Activated naive CD8-positive, alpha-beta T cell treated with anti-CD3 and anti-CD28 coated beads, Interleukin-2, amount 50 U/mL, for 24 hours (primary cell): ENCODE data around the gene GRIK4.

Source experiments
- ATAC-seq: fragments of 150-1000 bp; cut with Tn5 transposase; one replicate; pipeline ENCODE4 v1.10.0; 2021
- DNase-seq: peaks from one replicate; pipeline ENCODE4 v3.0.0; 2021
- H3K27ac Mint-ChIP-seq: one replicate; pipeline ENCODE4 v1.8.0; 2021; ENCODE audit warnings: mild to moderate bottlenecking, mixed read lengths
- H3K27me3 Mint-ChIP-seq: one replicate; pipeline ENCODE4 v1.8.0; 2021; ENCODE audit warnings: mixed read lengths
- H3K36me3 Mint-ChIP-seq: one replicate; pipeline ENCODE4 v1.8.0; 2021; ENCODE audit warnings: low read depth, mixed read lengths
- H3K4me1 Mint-ChIP-seq: one replicate; pipeline ENCODE4 v1.8.0; 2021; ENCODE audit warnings: mixed read lengths
- H3K4me3 Mint-ChIP-seq: one replicate; pipeline ENCODE4 v1.8.0; 2021; ENCODE audit warnings: mild to moderate bottlenecking, moderate library complexity, mixed read lengths
- H3K9me3 Mint-ChIP-seq: one replicate; pipeline ENCODE4 v1.8.0; 2021; ENCODE audit warnings: mixed read lengths

The GRIK4 gene

DNA sequence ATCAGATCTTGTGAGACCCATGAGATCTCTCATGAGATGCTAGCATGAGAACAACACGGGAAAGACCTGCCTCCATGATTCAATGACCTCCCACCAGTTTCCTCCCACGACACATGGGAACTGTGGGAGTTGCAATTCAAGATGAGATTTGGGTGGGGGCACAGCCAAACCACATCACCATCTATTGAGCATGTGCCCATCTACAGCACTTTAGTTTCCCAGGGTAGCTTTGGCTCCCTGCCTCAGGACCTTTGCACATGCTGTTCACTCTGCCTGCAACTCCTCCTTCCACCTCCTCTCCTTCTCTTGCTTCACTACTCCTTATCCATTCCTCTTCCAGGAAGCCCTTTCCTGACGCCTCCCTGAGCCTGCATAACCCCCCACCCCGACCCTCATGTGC, 17.2 kb downstream of the GRIK4 start:
- Mint-ChIP-seq H3K9me3 (no peaks in the 10 kb centered on the region), H3K27ac (no peak overlapping the region), H3K4me3 (no peak overlapping the region), H3K27me3 (peaks cover 18% of the 10 kb centered on the region), H3K36me3 (no peaks in the 10 kb centered on the region), H3K4me1 (no peaks in the 10 kb centered on the region)
- DNase-seq (no peak), ATAC-seq (no peak)

DNA sequence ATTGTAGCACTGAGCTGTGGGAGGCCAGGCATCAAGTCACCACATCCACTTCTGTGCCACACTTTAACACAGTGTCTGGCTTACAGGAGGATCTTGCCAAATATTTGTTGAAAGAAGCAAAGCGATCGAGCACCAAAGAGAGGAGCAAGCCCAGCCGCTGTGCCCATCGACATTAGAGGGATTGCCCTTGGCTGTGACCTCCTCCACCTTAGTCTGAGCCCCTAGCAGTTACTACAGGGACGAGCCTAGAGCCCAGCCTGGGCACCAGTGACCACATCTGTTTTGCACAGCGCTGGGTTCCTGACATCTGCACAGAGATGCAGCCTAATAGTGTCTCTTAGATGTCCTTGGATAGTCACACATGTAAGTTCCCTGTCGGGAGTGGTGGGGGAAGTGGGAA, 17.7 kb downstream of the GRIK4 start:
- peaks cover 18% of the 10 kb centered on the region for H3K27me3 Mint-ChIP-seq
- H3K4me1 Mint-ChIP-seq = no peaks in the 10 kb centered on the region
- no peak overlapping the region for H3K27ac Mint-ChIP-seq
- no peaks in the 10 kb centered on the region for H3K36me3 Mint-ChIP-seq
- no peaks in the 10 kb centered on the region for H3K9me3 Mint-ChIP-seq
- ATAC-seq (no peak), DNase-seq (no peak)
- no peak overlapping the region for H3K4me3 Mint-ChIP-seq

DNA sequence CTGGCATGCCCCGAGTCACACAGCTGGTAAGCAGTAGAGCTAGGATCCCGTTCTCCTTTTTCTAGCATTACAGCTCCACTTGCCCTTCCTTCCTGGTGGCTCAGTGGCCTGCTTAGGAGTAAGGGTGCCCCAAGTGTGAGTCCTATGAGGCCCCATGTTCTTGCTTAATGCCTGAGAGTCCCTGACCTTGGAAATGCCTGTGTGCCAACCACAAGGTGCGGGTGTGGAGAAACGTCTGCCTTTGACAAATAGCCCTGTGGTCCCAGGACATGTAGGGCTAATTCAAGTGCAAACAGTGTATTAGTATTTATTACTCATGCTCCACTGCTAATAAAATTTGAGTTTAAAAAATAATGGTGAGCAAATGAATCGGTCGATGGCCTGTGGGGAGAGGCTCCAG, 18.4 kb downstream of the GRIK4 start:
- H3K4me3 Mint-ChIP-seq = no peak overlapping the region
- H3K36me3 Mint-ChIP-seq = no peaks in the 10 kb centered on the region
- H3K4me1 Mint-ChIP-seq = no peaks in the 10 kb centered on the region
- ATAC-seq = no peak
- peaks cover 14% of the 10 kb centered on the region for H3K27me3 Mint-ChIP-seq
- DNase-seq = no peak
- no peak overlapping the region for H3K27ac Mint-ChIP-seq
- H3K9me3 Mint-ChIP-seq = no peaks in the 10 kb centered on the region

DNA sequence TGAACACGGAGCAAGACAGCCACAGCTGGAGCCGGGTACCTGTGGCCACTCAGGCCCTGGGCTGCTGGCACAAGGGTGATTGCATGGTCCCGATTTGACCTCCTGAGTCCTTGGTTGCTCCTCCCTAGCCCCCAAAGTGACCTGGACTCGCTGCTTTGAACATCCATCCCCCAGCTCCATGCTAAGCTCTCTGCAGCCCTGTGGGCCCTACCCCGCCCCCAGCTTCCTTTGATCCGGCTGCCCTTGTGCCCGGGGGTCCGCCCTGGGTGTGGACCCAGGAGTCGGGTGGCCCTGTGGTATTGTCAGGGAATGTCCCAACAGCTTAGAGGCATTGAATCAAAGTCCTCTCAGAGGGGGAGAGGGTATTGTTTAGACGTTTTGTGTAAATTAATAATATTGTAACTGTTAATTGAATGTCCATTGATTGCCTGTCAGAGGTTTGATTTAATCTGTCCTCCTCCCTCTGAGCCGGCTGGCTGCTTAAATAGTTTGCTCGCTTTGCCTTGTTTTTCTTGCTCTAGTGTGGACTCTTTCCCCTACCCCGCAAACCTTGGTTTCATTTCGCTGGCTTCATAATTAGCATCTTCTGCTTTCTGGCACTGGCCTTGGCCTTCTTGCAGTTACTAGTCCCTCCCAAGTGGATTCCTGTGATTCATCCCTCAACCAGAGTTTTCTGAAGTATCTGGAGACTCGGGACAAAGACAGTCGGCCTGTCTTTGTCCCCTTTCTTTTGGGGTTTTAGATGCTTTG, 20.7 kb downstream of the GRIK4 start:
- ATAC-seq (no peak), DNase-seq (no peak)
- Mint-ChIP-seq H3K4me3 (no peak overlapping the region), H3K4me1 (no peaks in the 10 kb centered on the region), H3K36me3 (no peaks in the 10 kb centered on the region), H3K27me3 (peaks cover 13% of the 10 kb centered on the region), H3K9me3 (no peaks in the 10 kb centered on the region), H3K27ac (no peak overlapping the region)

DNA sequence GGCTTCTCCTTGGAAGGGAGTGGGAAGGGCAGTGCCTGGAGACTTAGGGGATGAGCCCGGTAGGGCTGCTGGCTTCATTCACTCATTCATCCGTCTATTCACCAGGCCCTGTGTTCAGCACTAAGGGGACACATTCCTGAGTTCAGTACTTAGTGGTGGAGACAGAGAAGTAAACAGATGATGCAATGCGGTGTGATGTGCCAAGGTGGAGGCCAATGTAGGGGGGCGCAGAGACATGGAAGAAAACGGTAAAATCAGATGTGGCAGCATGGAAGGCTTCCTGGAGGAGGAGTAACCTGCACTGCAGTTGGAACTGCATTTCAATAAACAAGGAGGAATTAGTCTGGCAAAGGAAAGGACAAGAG, 21.3 kb downstream of the GRIK4 start:
- Mint-ChIP-seq H3K9me3 (no peaks in the 10 kb centered on the region), H3K4me3 (no peak overlapping the region), H3K4me1 (no peaks in the 10 kb centered on the region), H3K27me3 (peaks cover 13% of the 10 kb centered on the region), H3K36me3 (no peaks in the 10 kb centered on the region), H3K27ac (no peak overlapping the region)
- DNase-seq = no peak
- no peak for ATAC-seq

DNA sequence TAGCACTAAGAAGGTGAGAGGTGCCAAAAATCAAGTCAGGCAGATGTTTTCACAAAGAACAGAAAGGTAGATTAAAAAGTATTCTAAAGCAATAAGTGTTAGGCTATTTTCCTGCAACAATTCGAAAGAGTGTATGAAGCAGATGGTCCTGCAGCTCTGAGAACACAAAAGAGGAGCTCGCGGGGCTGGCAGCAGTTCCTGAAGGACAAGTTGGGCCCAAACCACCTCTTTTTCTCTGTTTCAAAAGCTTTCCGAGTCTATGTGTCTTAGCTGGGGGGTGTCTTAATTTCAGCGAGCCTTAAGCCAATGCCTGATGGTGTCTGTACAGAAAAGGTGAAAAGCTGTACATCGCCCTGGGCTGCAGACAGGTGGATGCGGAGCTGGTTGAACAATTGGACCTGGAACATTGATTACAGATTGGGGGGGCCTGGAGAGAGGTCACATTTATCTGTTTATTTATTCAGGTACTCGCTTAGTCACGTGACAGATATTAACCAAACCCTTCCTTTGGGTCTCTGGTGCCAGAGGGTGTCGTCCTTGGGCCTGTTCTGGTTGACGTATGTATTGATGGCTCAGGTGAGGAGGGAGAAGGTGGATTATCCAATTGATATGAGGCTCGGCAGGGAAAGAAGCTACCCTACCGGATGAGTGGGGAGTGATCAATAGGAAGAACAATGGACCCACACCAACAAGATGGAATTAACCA, 24.7 kb downstream of the GRIK4 start:
- DNase-seq (no peak), ATAC-seq (no peak)
- H3K27ac Mint-ChIP-seq = no peak overlapping the region
- no peaks in the 10 kb centered on the region for H3K4me1 Mint-ChIP-seq
- H3K27me3 Mint-ChIP-seq = peaks cover 2% of the 10 kb centered on the region
- H3K36me3 Mint-ChIP-seq = no peaks in the 10 kb centered on the region
- no peaks in the 10 kb centered on the region for H3K9me3 Mint-ChIP-seq
- no peak overlapping the region for H3K4me3 Mint-ChIP-seq

DNA sequence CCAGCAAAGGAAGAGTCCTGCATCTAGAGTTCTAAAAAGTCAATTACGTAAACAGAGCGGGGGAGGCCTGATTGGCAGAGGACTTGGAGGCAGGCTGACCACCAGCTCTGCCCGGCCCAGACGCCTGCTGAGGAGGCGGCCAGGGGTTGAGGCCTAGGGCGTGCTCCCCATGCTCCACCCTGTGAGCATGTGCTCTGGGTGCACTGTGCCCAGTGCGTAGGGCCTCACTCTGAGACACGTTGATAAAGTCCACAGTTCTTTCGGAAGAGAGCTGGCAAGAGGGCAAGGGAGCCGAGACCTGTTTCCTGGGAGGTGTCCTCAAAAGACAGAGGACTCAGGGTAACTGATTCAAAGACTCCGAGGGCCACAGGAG, 25.2 kb downstream of the GRIK4 start:
- DNase-seq (no peak), ATAC-seq (no peak)
- Mint-ChIP-seq H3K36me3 (no peaks in the 10 kb centered on the region), H3K9me3 (no peaks in the 10 kb centered on the region), H3K27ac (no peak overlapping the region), H3K4me3 (no peak overlapping the region), H3K27me3 (peaks cover 2% of the 10 kb centered on the region), H3K4me1 (no peaks in the 10 kb centered on the region)

DNA sequence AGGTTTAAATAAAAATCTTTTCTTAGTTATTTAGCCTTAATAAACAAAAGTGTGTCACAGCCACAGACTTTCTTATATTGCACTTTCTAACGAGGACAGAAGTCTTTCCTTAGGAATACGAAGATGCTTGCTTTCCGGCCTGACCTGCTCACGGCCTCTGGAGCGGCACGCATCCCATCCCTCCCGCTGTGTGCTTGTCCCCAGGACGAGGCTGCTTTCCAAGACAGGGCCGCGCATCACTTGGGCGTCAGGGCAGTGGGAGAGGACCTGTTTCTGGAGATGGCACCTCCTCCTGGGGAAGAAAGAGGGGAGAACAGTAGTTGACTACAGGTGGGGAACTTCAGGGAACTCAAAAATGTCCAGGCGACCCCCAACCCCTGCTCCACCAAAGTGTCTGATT, 26.4 kb downstream of the GRIK4 start:
- no peaks in the 10 kb centered on the region for H3K9me3 Mint-ChIP-seq
- no peaks in the 10 kb centered on the region for H3K4me1 Mint-ChIP-seq
- no peak overlapping the region for H3K4me3 Mint-ChIP-seq
- DNase-seq (no peak), ATAC-seq (no peak)
- no peaks in the 10 kb centered on the region for H3K36me3 Mint-ChIP-seq
- no peak overlapping the region for H3K27ac Mint-ChIP-seq
- H3K27me3 Mint-ChIP-seq = peaks cover 2% of the 10 kb centered on the region

DNA sequence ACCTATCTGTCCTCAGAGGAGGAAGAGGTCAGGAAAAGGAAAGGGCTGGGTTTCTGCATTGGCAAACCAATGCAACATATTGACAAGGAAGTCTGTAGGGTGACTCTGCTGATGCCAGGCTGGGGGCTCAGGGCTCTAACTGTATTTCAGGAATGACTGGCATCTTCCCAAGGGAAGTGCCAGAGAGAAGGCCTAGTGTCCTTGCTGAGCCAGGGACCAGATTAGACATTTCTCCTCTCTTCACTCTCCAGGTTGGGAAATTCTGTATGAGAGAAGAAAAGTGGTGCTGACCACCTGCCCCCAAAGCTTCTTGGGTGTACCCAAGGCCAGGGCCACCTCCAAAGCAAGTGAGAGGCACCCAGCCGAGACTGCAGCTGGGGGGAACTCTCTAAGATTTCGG, 27.2 kb downstream of the GRIK4 start:
- no peaks in the 10 kb centered on the region for H3K36me3 Mint-ChIP-seq
- no peaks in the 10 kb centered on the region for H3K4me1 Mint-ChIP-seq
- H3K27me3 Mint-ChIP-seq = peaks cover 2% of the 10 kb centered on the region
- ATAC-seq = no peak
- DNase-seq = no peak
- no peaks in the 10 kb centered on the region for H3K9me3 Mint-ChIP-seq
- H3K27ac Mint-ChIP-seq = no peak overlapping the region
- no peak overlapping the region for H3K4me3 Mint-ChIP-seq

DNA sequence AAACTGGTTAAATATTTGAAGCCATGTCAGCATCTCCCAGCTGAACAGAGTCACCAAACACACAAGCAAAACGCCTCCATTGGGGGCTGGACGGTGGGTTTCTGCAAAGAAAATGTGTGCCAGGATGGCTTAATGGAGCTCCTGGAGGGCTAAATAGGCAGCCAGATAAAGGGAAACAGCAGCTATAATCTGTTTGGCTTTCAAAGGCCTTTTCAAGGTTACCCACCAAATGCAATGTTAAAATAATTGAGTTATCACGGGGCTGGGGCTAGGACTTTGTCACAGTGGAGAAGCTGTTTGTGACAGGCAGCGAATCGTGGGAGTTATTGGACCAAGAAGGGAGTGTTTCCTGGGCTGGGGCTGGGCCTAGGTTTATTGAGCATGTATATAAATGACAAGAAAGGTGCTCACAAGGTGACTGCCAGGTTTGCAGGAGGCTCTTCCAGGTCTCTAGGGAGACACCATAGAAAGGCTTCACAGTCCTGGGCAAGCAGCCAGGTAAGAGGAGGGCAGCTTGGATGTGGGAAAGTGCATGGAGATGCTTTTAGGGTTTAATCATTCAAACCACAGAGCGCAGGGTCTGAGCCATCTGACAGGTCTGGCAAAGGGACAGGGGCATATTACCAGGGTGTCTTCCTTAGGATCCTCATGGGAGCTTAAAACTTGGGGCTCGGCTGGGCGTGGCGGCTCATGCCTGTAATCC, 28.3 kb downstream of the GRIK4 start:
- H3K27ac Mint-ChIP-seq = no peak overlapping the region
- H3K4me3 Mint-ChIP-seq = no peak overlapping the region
- H3K4me1 Mint-ChIP-seq = no peaks in the 10 kb centered on the region
- H3K27me3 Mint-ChIP-seq = peaks cover 2% of the 10 kb centered on the region
- no peaks in the 10 kb centered on the region for H3K36me3 Mint-ChIP-seq
- no peaks in the 10 kb centered on the region for H3K9me3 Mint-ChIP-seq
- DNase-seq (no peak), ATAC-seq (no peak)

DNA sequence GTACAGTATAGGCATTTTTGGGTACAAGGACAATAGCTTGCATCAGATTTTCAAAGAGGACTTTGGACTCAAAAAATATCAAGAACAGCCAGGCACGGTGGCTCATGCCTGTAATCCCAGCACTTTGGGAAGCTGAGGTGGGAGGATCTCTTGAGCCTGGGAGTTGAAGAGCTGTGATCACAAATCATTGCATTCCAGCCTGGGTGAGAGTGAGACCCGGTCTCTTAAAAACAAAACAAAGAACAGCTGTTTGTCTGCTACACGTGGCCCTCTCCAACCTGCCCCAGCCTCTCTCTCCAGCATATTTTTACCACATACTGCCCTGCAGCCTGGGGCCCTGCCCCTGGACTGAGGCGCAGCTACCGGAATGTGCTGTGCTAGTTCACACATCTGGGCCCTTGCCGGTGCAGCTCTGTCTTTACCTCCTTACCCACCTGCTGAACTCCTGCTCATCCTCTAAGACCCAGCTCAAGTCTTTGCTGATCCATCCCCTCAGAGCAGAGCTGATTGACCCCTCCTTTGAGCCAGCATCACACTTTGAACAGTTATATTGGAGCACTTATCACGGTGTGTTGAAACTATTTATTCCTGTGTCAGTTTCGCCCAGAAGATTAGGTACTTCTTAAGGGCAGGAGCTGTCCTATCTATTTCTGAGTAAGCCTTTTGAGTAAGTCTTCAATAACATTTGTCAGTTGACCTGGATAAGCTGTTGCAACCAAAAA, 29.4 kb downstream of the GRIK4 start:
- Mint-ChIP-seq H3K27me3 (peaks cover 2% of the 10 kb centered on the region), H3K4me3 (no peak overlapping the region), H3K9me3 (no peaks in the 10 kb centered on the region), H3K27ac (no peak overlapping the region), H3K36me3 (no peaks in the 10 kb centered on the region), H3K4me1 (peaks cover 5% of the 10 kb centered on the region)
- DNase-seq (no peak), ATAC-seq (no peak)

DNA sequence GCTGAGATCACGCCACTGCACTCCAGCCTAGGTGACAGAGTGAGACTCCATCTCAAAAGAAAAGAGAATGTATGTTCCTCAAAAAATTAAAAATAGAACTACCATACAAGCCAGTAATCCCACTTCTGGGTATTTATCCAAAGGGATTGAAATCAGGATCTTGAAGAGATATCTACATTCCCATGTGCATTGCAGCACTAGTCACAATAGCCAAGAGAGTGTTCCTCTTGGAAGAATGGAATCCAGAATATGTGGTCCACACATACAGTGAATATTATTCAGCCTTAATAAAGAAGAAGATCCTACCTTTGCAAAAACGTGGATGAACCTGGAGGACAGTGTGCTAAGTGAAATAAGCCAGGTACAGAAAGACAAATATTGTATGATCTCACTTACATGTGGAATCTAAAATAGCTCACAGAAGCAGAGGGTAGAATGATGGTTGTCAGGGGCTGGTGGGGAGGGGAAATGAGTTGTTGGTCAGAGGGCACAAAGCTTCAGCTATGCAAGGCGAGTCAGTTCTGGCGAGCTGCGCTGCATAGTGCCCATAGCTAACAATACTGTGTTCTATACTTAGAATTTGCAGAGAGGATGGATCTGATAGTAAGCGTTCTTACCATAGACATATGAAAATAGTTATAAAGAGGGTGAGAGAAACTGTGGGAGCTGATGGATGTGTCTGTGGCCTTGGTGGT, 32.1 kb downstream of the GRIK4 start:
- Mint-ChIP-seq H3K4me1 (peaks cover 11% of the 10 kb centered on the region), H3K36me3 (no peaks in the 10 kb centered on the region), H3K27ac (no peak overlapping the region), H3K4me3 (no peak overlapping the region), H3K27me3 (peaks cover 6% of the 10 kb centered on the region), H3K9me3 (no peaks in the 10 kb centered on the region)
- DNase-seq (no peak), ATAC-seq (no peak)

DNA sequence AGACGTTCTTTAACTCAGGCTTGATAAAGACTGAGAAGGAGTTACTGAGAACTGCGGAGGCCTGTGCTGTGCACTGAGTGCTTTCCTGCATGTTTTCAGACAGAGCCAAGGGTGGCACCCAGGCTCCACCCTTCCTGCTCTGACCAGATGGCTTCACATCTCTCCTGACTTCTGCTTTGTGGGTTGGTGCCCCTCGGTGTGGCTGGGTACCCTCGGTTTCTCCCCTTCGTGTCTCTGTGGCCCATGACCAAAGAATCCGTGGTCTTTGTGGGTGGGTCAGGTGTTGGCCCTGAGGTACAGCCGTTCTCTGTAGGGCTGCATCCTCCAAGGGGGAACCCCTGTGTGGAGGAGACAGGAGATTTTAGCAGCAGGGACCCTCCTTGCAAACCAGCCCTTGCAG, 34.3 kb downstream of the GRIK4 start:
- H3K27me3 Mint-ChIP-seq = peaks cover 8% of the 10 kb centered on the region
- no peak overlapping the region for H3K27ac Mint-ChIP-seq
- no peaks in the 10 kb centered on the region for H3K9me3 Mint-ChIP-seq
- peaks cover 11% of the 10 kb centered on the region for H3K4me1 Mint-ChIP-seq
- no peaks in the 10 kb centered on the region for H3K36me3 Mint-ChIP-seq
- DNase-seq (no peak), ATAC-seq (no peak)
- H3K4me3 Mint-ChIP-seq = no peak overlapping the region
